Measurements from ENCODE around the gene DLG1. TPM values are rescaled to one million over a fixed set of nuclear protein-coding genes. Genes with fewer than 3 reads are reported as not detected.
A peak's percentile ranks its signal among the peaks of the same experiment; 100 is the strongest.

DLG1 gene
- total and polyA plus RNA-seq, 9 of the 15 experiments (the other 6 are each of a cell fraction or from before 2014, with no cell fraction given), result 9.4 to 63.5 (median 43.6) TPM

DNA sequence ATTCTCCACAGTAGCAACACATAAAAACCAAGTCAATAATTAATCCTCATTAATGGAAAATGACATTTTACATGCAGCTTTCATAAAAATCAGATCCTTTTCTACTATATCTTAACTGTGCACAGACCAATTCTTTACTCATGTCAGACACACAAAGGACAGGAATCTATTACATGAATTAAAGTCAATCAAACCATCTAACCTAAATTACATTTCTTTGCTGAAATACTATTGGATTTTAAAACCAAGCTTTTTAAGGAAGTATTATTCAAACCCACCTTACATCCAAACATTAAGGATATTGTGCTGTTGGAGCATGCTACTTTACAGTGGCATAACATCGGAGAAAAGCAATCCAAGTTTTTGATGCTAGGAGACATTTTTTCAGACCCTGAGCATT, 72.8 kb downstream of the DLG1 start (continued):
- TF ChIP-seq KLF6 (CRISPR knock-in tag; IDR thresholded peaks at IDR 0.05; ENCODE audit: borderline replicate concordance) (no peak), CBFA2T2 (conservative IDR thresholded peaks at IDR 0.05) (no peak), ZNF282 (CRISPR knock-in tag; IDR thresholded peaks at IDR 0.05) (no peak)
- TF ChIP-seq, protein P1, sequence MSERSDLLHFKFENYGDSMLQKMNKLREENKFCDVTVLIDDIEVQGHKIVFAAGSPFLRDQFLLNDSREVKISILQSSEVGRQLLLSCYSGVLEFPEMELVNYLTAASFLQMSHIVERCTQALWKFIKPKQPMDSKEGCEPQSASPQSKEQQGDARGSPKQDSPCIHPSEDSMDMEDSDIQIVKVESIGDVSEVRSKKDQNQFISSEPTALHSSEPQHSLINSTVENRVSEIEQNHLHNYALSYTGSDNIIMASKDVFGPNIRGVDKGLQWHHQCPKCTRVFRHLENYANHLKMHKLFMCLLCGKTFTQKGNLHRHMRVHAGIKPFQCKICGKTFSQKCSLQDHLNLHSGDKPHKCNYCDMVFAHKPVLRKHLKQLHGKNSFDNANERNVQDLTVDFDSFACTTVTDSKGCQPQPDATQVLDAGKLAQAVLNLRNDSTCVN (CRISPR knock-in tag; IDR thresholded peaks at IDR 0.05), result no peak
- TF ChIP-seq, protein P2, sequence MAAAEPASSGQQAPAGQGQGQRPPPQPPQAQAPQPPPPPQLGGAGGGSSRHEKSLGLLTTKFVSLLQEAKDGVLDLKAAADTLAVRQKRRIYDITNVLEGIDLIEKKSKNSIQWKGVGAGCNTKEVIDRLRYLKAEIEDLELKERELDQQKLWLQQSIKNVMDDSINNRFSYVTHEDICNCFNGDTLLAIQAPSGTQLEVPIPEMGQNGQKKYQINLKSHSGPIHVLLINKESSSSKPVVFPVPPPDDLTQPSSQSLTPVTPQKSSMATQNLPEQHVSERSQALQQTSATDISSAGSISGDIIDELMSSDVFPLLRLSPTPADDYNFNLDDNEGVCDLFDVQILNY (CRISPR knock-in tag; IDR thresholded peaks at IDR 0.05), result no peak

DNA sequence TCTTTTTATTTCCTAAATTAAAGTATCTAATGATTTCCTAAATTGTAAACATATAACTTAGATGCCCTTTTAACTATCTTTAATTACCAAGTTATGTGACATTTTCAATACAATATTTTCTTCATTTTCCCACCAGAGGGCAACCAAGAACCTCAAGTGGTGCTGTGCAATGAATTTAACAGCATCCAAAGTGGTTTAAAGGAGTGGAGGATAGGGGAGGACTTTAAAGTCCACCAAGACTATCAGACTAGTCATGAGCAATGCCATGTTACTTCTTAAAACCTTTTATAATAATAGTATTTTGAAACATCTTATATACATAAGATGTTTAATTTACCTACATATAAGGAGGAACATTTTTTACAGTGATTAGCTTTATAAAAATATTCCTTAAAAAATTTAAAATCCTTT, 74.4 kb downstream of the DLG1 start:
- Histone ChIP-seq H3K4me1 (replicated peaks in 1 of 2; ENCODE audit: control insufficient read depth in 2 of 2, insufficient read depth in 2 of 2, low read length in 2 of 2) (peaks cover 4 to 12% of the 10 kb centered on the region in 2 experiments; a peak in 4 of 5 replicates), H3K9me1 (ENCODE audit: control insufficient read depth, insufficient read depth, low read length) (no peaks in the 10 kb centered on the region), H3K27ac (ENCODE audit: extremely low read depth, low read depth, low read length) (no peak overlapping the region), H3K4me2 (ENCODE audit: insufficient read depth, low read length) (no peak overlapping the region), H4K20me1 (replicated peaks; ENCODE audit: control insufficient read depth, insufficient read depth, low read length) (0 out of 2 replicates have a peak, but pooled peaks cover 11% of the 10 kb centered on the region), H2AFZ (ENCODE audit: low read depth, low read length) (no peak overlapping the region), H3K79me2 (ENCODE audit: control insufficient read depth, insufficient read depth, low read length) (peaks cover 89% of the 10 kb centered on the region), H3K27me3 (ENCODE audit: control insufficient read depth in 2 of 2, insufficient read depth in 2 of 2, low read length in 2 of 2) (no peaks in the 10 kb centered on the region), H3K9me3 (replicated peaks; ENCODE audit: control insufficient read depth, insufficient read depth, low read depth, low read length) (no peaks in the 10 kb centered on the region), H3K36me3 (ENCODE audit: control insufficient read depth, insufficient read depth, low read length) (no peaks in the 10 kb centered on the region), H3K4me3 (no peak overlapping the region), H3K9ac (ENCODE audit: insufficient read depth in 1 of 2, low read depth in 2 of 2, low read length in 2 of 2) (no peak overlapping the region)
- ChIA-PET POLR2A (interaction anchor here (0.8 to 1.2 kb wide), 3 partner anchors 8 to 219 kb away, joined by 3 read pairs; no protein-coding TSS in a partner anchor), CTCF (ENCODE audit: low intra/inter-chr PET ratio) (interaction anchor here (0.6 to 1.5 kb wide), 6 partner anchors 210 to 379 kb away, joined by 3 to 12 read pairs (median 4); no protein-coding TSS in a partner anchor)
- no TSS peak for BruUV-seq (replicated peaks)
- ATAC-seq (peak; percentile 70), FAIRE-seq (peak; percentile 74), DNase-seq (ENCODE audit: extremely low read depth in 1 of 4, low spot score in 3 of 4) (peak; percentile 46 to 64 (median 54))
- intact Hi-C loops (cut with micrococcal nuclease), result loop anchor here (5.0 to 10.0 kb wide), 2 partner anchors 218 to 281 kb away; no protein-coding TSS in a partner anchor
- in situ Hi-C loops (cut with MboI), result no loop called here
- no peak for TF ChIP-seq ELF1 (tag; IDR thresholded peaks at IDR 0.05)
- TF ChIP-seq SP2 (IDR thresholded peaks at IDR 0.05; ENCODE audit: extremely low read depth, low read depth, low read length, poor library complexity, severe bottlenecking), result no peak
- peak; percentile 60 to 75 for TF ChIP-seq RAD21 (CRISPR knock-in tag; conservative IDR thresholded peaks at IDR 0.05 in 1 of 2, IDR thresholded peaks at IDR 0.05 in 1 of 2)
- TF ChIP-seq, protein P3, sequence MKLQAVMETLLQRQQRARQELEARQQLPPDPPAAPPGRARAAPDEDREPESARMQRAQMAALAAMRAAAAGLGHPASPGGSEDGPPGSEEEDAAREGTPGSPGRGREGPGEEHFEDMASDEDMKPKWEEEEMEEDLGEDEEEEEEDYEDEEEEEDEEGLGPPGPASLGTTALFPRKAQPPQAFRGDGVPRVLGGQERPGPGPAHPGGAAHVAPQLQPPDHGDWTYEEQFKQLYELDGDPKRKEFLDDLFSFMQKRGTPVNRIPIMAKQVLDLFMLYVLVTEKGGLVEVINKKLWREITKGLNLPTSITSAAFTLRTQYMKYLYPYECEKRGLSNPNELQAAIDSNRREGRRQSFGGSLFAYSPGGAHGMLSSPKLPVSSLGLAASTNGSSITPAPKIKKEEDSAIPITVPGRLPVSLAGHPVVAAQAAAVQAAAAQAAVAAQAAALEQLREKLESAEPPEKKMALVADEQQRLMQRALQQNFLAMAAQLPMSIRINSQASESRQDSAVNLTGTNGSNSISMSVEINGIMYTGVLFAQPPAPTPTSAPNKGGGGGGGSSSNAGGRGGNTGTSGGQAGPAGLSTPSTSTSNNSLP (IDR thresholded peaks at IDR 0.05; ENCODE audit: borderline replicate concordance, low read depth, low read length), result peak; percentile 65; the same call in 1 of the 2 replicates
